ENCODE data around the gene SLC10A3. TPM values are rescaled to one million over a fixed set of nuclear protein-coding genes. Genes with fewer than 3 reads are reported as not detected.
A peak's percentile ranks its signal among the peaks of the same experiment; 100 is the strongest.

SLC10A3 gene
- polyA plus RNA-seq, 1 of the 3 experiments (the other 2 are of a cell fraction): 29.7 TPM

GRCh38 chrX:154444755-154445246 lies 45.6 kb downstream of the SLC10A3 start:
- 21% methylated on average over 5 of the region's 13 CpGs for WGBS (ENCODE audit: low lambda C conversion rate)
- Histone ChIP-seq H3K9me3 (no peaks in the 10 kb centered on the region), H2AFZ (ENCODE audit: low read depth) (no peak overlapping the region), H3K9ac (peak overlapping the region; percentile 63), H3K4me2 (peak overlapping the region; percentile 84), H3K27me3 (ENCODE audit: insufficient read depth) (peaks cover 23% of the 10 kb centered on the region), H3K4me3 (ENCODE audit: low read depth in 2 of 2, low read length in 1 of 2) (peak overlapping the region; percentile 59 to 66), H3K9me2 (no peaks in the 10 kb centered on the region), H3F3A (replicated peaks; ENCODE audit: insufficient read depth) (peaks cover 4% of the 10 kb centered on the region), H3K36me3 (replicated peaks in 1 of 2; ENCODE audit: control insufficient read depth in 1 of 2, insufficient read depth in 2 of 2, low read length in 1 of 2) (peaks cover 0 to 17% of the 10 kb centered on the region in 2 experiments), H3K27ac (ENCODE audit: low read depth in 2 of 2, low read length in 1 of 2) (no peak overlapping the region; a peak in 1 of 4 replicates), H4K20me1 (ENCODE audit: insufficient read depth) (peaks cover 16% of the 10 kb centered on the region; the same call in 1 of the 2 replicates), H3K4me1 (ENCODE audit: control insufficient read depth in 1 of 2, insufficient read depth in 2 of 2, low read depth in 1 of 2, low read length in 1 of 2) (peaks cover 0 to 14% of the 10 kb centered on the region in 2 experiments; a peak in 1 of 4 replicates), H3K79me2 (ENCODE audit: insufficient read depth) (peaks cover 32% of the 10 kb centered on the region)
- CTCF ChIA-PET: interaction anchor here (1.1 kb wide), 1 partner anchor 33 kb away, joined by 3 read pairs; no protein-coding TSS in a partner anchor
- no peak for DNase-seq
- TF ChIP-seq IRF3 (IDR thresholded peaks at IDR 0.05; ENCODE audit: low read depth, low read length): no peak
- no peak for TF ChIP-seq EP300 (IDR thresholded peaks at IDR 0.05; ENCODE audit: borderline replicate concordance in 1 of 2, low read depth in 1 of 2, low read length in 1 of 2)
- no peak for TF ChIP-seq GATA2 (CRISPR knock-in tag; IDR thresholded peaks at IDR 0.05)
- TF ChIP-seq NFIC (IDR thresholded peaks at IDR 0.05; ENCODE audit: borderline replicate concordance): no peak
- TF ChIP-seq ZBTB33 (IDR thresholded peaks at IDR 0.05; ENCODE audit: borderline replicate concordance, low read depth): no peak
- TF ChIP-seq CHD2 (IDR thresholded peaks at IDR 0.05; ENCODE audit: low read length, partially characterized antibody): no peak
- no peak for TF ChIP-seq RXRA (IDR thresholded peaks at IDR 0.05; ENCODE audit: borderline replicate concordance, low read depth)
- TF ChIP-seq FOXJ3 (CRISPR knock-in tag; IDR thresholded peaks at IDR 0.05): no peak
- no peak for TF ChIP-seq ELF1 (IDR thresholded peaks at IDR 0.05)
- no peak for TF ChIP-seq RCOR1 (IDR thresholded peaks at IDR 0.05; ENCODE audit: low read length)
- TF ChIP-seq USF1 (IDR thresholded peaks at IDR 0.05; ENCODE audit: borderline replicate concordance, low read depth): no peak
- no peak for TF ChIP-seq YY1 (IDR thresholded peaks at IDR 0.05; ENCODE audit: low read depth)
- TF ChIP-seq FOXM1 (IDR thresholded peaks at IDR 0.05; ENCODE audit: low read depth): no peak
- POLR2A ChIA-PET: interaction anchor here (0.9 to 1.1 kb wide), 2 partner anchors 13 to 15 kb away, joined by 3 to 4 read pairs; no protein-coding TSS in a partner anchor
